ENCODE measurements around the gene TLR8.

DNA sequence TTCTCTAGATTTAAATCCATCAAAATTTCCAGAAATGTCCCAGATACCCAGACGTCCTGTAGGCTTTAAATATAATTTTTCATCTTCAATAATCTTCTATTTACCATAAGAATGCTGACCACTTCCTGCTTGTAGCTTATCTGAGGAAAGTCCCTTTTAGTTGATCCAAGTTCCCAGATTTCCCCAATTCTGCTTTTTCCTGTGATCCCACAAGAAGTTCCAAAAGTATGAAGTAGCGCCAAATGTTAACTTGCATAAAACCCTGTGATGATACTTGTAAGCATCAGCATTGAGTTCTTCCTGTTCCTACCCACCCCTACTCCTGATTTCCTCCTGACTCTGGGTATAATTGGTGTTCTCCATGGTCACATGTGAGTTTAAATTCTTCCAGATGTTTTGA is 10.6 kb upstream of the TLR8 start:
- TF ChIP-seq, protein P1, sequence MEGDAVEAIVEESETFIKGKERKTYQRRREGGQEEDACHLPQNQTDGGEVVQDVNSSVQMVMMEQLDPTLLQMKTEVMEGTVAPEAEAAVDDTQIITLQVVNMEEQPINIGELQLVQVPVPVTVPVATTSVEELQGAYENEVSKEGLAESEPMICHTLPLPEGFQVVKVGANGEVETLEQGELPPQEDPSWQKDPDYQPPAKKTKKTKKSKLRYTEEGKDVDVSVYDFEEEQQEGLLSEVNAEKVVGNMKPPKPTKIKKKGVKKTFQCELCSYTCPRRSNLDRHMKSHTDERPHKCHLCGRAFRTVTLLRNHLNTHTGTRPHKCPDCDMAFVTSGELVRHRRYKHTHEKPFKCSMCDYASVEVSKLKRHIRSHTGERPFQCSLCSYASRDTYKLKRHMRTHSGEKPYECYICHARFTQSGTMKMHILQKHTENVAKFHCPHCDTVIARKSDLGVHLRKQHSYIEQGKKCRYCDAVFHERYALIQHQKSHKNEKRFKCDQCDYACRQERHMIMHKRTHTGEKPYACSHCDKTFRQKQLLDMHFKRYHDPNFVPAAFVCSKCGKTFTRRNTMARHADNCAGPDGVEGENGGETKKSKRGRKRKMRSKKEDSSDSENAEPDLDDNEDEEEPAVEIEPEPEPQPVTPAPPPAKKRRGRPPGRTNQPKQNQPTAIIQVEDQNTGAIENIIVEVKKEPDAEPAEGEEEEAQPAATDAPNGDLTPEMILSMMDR (conservative IDR thresholded peaks at IDR 0.05), result no peak
- no peak for TF ChIP-seq ZFX (IDR thresholded peaks at IDR 0.05)

All from C4-2B (cell line).